HepG2 (cell line): ENCODE data around the gene WNT7A. TPM values are rescaled to one million over a fixed set of nuclear protein-coding genes. Genes with fewer than 3 reads are reported as not detected.

Experiments used
- ATAC-seq: fragments of 200-7000 bp; cut with Tn5 transposase; 3 replicates; pipeline ENCODE4 v1.9.1; 2020; ENCODE audit warnings: mild to moderate bottlenecking, moderate library complexity
- BruUV-seq: library from RNA; stranded (reverse); fragments of 400-500 nt; replicated peaks from 2 replicates; lab custom pipeline; 2021; lab: Mats Ljungman, UMichigan
- CTCF ChIA-PET: fragments of 300-600 bp; formaldehyde crosslinking; extraction: SDS; loops from one replicate; lab custom pipeline; 2021; ENCODE audit warnings: low total read pairs, inconsistent platforms, low intra/inter-chr PET ratio; lab: Yijun Ruan, JAX
- POLR2A ChIA-PET: fragments of 350-600 bp; sonication (Branson Sonifier 250); formaldehyde crosslinking; loops from one replicate; lab custom pipeline; 2020; ENCODE audit warnings: antibody characterized with exemption, inconsistent platforms; lab: Yijun Ruan, JAX
- DNase-seq: peaks from one replicate; pipeline ENCODE4 v3.0.0-alpha.2; 2015; ENCODE audit warnings: low spot score
- FAIRE-seq: peaks from 3 replicates; lab custom pipeline; 2011; peaks lifted over from hg19 to GRCh38; lab: Jason Lieb, UNC
- H2AFZ ChIP-seq: one replicate; pipeline ENCODE4 v1.6.1; 2011; ENCODE audit warnings: low read length, inconsistent platforms
- H3K27ac ChIP-seq: fragments of 300-600 bp; 3 replicates; pipeline ENCODE4 v1.8.0; 2011; ENCODE audit warnings: mixed run types, mild to moderate bottlenecking, mixed read lengths, low read length, inconsistent platforms; ENCODE audit not compliant: insufficient read depth; ENCODE audit errors: extremely low read length
- H3K27me3 ChIP-seq, 2 experiments: fragments of 200-600 bp in 1 of 2; 2 replicates in 1 of 2; 3 replicates in 1 of 2; pipeline versions ENCODE4 v1.6.0 to v1.8.0; 2011; ENCODE audit warnings: low read length in 2 of 2, mild to moderate bottlenecking in 2 of 2, moderate library complexity in 2 of 2, inconsistent platforms in 1 of 2; ENCODE audit not compliant: insufficient read depth in 2 of 2, control insufficient read depth in 1 of 2
- H3K36me3 ChIP-seq, 2 experiments: fragments of 200-600 bp in 1 of 2; replicated peaks in 1 of 2; 2 replicates in 1 of 2; 3 replicates in 1 of 2; pipeline versions ENCODE4 v1.5.1 to v1.8.0; 2011; ENCODE audit warnings: low read length in 2 of 2, inconsistent platforms in 1 of 2; ENCODE audit not compliant: insufficient read depth in 2 of 2, control insufficient read depth in 1 of 2
- H3K4me1 ChIP-seq: 2 replicates; pipeline ENCODE4 v1.5.1; 2012; ENCODE audit warnings: low read length, inconsistent platforms; ENCODE audit not compliant: insufficient read depth
- H3K4me2 ChIP-seq: 2 replicates; pipeline ENCODE4 v1.6.0; 2011; ENCODE audit warnings: low read depth, low read length, inconsistent platforms
- H3K4me3 ChIP-seq, 3 experiments: fragments of 200-600 bp in 1 of 3; sonication (generic), shearing (Covaris generic) in 1 of 3; replicated peaks in 1 of 3; 2 replicates each; pipeline ENCODE4 v1.5.1; 2011 to 2016; ENCODE audit warnings: low read length in 3 of 3, inconsistent platforms in 2 of 3, low read depth in 2 of 3, mild to moderate bottlenecking in 2 of 3, control low read depth in 1 of 3, mixed read lengths in 1 of 3; ENCODE audit not compliant: insufficient read depth in 1 of 3
- H3K79me2 ChIP-seq: one replicate; pipeline ENCODE4 v1.6.1; 2011; ENCODE audit warnings: low read length, inconsistent platforms; ENCODE audit not compliant: insufficient read depth
- H3K9ac ChIP-seq: 2 replicates; pipeline ENCODE4 v1.6.0; 2011; ENCODE audit warnings: mild to moderate bottlenecking, low read depth, low read length, inconsistent platforms; ENCODE audit not compliant: insufficient read depth
- H3K9me3 ChIP-seq: 2 replicates; pipeline ENCODE4 v1.5.1; 2012; ENCODE audit warnings: mild to moderate bottlenecking, low read length
- H4K20me1 ChIP-seq: 2 replicates; pipeline ENCODE4 v1.6.0; 2011; ENCODE audit warnings: inconsistent platforms, mild to moderate bottlenecking, low read length, moderate library complexity; ENCODE audit not compliant: insufficient read depth
- KLF11 ChIP-seq: IDR thresholded peaks from 2 replicates; pipeline ENCODE4 v1.6.1; 2016; ENCODE audit warnings: missing compliant biosample characterization
- SKI ChIP-seq: fragments of 450-650 bp; IDR thresholded peaks from one replicate; pipeline ENCODE4 v1.6.1; 2018; ENCODE audit warnings: mild to moderate bottlenecking; ENCODE audit not compliant: partially characterized antibody
- ZNF276 ChIP-seq: sonication (generic); formaldehyde crosslinking; IDR thresholded peaks from 2 replicates; pipeline ENCODE4 v1.4.0; 2020; ENCODE audit warnings: mild to moderate bottlenecking, low read depth, missing genetic modification reagents
- ZNF629 ChIP-seq: sonication (generic); formaldehyde crosslinking; conservative IDR thresholded peaks from 2 replicates; pipeline ENCODE4 v1.5.0; 2020; ENCODE audit warnings: missing genetic modification reagents
- ZSCAN12 ChIP-seq: sonication (generic); formaldehyde crosslinking; IDR thresholded peaks from 2 replicates; pipeline ENCODE4 v1.9.0; 2021; ENCODE audit warnings: mild to moderate bottlenecking, missing genetic modification reagents
- WGBS: methylation state at CpG from one replicate; pipeline ENCODE4 v1.1.6; 2017; ENCODE audit warnings: low lambda C conversion rate; 5-methylcytosine and 5-hydroxymethylcytosine counted together
- in situ Hi-C: cut with HindIII; loops from 2 replicates; pipeline ENCODE4 v1.10.0; 2017; ENCODE audit warnings: low pct_unique_long_range_greater_than_20kb; ENCODE audit not compliant: extremely low pct_ligation_motif_present
- intact Hi-C: fragments of 100-400 bp; cut with micrococcal nuclease; formaldehyde crosslinking; loops from one replicate; pipeline ENCODE4 v1.10.0; 2022; ENCODE audit not compliant: unreplicated experiment
- polyA plus RNA-seq, 8 experiments: library from polyadenylated mRNA; depleted of rRNA in 3 of 8; stranded (reverse) in 7 of 8; unstranded in 1 of 8; fragments of >200 nt; fragmentation: Illumina TruSeq in 4 of 8; extraction: Trizol in 4 of 8; gene quantifications; 2 replicates each; pipeline versions ENCODE4 v1.2.1 to v1.2.3, GENCODE V29; 2011 to 2016; ENCODE audit warnings: low read depth in 4 of 8, missing spikeins in 1 of 8, mixed read lengths in 1 of 8; ENCODE audit not compliant: insufficient read depth in 1 of 8
- total RNA-seq, 5 experiments: library from RNA; depleted of rRNA; stranded (reverse); fragments of >200 nt; fragmentation: Illumina TruSeq; extraction: Trizol; gene quantifications; 2 replicates each; pipeline ENCODE4 v1.2.3, GENCODE V29; 2016; ENCODE audit warnings: low read depth in 1 of 5
- TF ChIP-seq, protein P1 (sequence below): sonication (generic); formaldehyde crosslinking; IDR thresholded peaks from 2 replicates; pipeline ENCODE4 v1.4.0; 2020; ENCODE audit warnings: missing genetic modification reagents

The WNT7A gene
- total and polyA plus RNA-seq, 2 of the 13 experiments (the other 11 are each of a cell fraction or from before 2014, with no cell fraction given), result not detected

- TF ChIP-seq ZNF276 (no peak), KLF11 (CRISPR knock-in tag) (no peak), ZSCAN12 (CRISPR knock-in tag) (no peak)
- TF ChIP-seq, protein P1, sequence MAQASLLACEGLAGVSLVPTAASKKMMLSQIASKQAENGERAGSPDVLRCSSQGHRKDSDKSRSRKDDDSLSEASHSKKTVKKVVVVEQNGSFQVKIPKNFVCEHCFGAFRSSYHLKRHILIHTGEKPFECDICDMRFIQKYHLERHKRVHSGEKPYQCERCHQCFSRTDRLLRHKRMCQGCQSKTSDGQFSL (CRISPR knock-in tag), result no peak
- TF ChIP-seq, all 625 proteins: peak for 0
Observed at GRCh38 chr3:13894096-13894806, 14.4 kb upstream of the WNT7A start (continued).

DNA sequence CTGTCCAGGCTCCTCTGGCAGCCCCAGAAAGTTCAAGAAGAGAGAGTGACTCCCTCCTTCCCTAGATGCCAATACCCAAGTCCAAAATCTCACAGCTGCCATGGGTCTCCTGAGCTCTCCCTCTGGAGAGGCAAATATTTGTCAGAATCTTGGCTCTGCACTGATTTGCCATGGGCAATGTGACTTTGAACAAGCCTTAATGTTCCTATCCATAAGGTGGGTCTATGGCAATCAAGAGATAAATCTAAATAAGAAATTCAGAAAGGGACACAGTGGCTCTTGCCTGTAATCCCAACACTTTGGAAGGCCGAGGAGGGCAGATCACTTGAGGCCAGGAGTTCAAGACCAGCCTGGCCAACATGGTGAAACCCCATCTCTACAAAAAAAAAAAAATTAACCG, 12.4 kb upstream of the WNT7A start:
- no peaks in the 10 kb centered on the region for H4K20me1 ChIP-seq
- no peak overlapping the region for H2AFZ ChIP-seq
- H3K4me2 ChIP-seq, result no peak overlapping the region
- H3K27ac ChIP-seq, result no peak overlapping the region
- peaks cover 0 to 25% of the 10 kb centered on the region in 2 experiments; a peak in 3 of 5 replicates for H3K27me3 ChIP-seq
- POLR2A ChIA-PET, result no interaction called here
- BruUV-seq, result no TSS peak
- H3K4me1 ChIP-seq, result peaks cover 10% of the 10 kb centered on the region
- H3K79me2 ChIP-seq, result no peaks in the 10 kb centered on the region
- intact Hi-C loops (no loop called here), in situ Hi-C loops (loop anchor here (10.0 kb wide), 2 partner anchors 312 to 572 kb away; no protein-coding TSS in a partner anchor)
- DNase-seq (no peak), ATAC-seq (no peak), FAIRE-seq (no peak)
- no peak overlapping the region for H3K9ac ChIP-seq
- WGBS, result 4% methylated on average over 2 of the region's 2 CpGs
- no peaks in the 10 kb centered on the region for H3K36me3 ChIP-seq
- no peak overlapping the region for H3K4me3 ChIP-seq
- CTCF ChIA-PET, result no interaction called here
- TF ChIP-seq SKI, result no peak
- 0 out of 2 replicates have a peak, but pooled peaks have one; percentile 20 for TF ChIP-seq ZNF629 (CRISPR knock-in tag)
- H3K9me3 ChIP-seq, result no peaks in the 10 kb centered on the region
